Fibroblast of upper back skin (primary cell): ENCODE data around the gene ANAPC4.
"Not testable (repeated sequence)": the region's sequence is repeated elsewhere in the genome, so short reads cannot be mapped to it uniquely, and the experiment has no call there.

Experiments used
- DNase-seq: peaks from one replicate; pipeline ENCODE4 v3.0.0-alpha.2; 2013

The ANAPC4 gene

DNA sequence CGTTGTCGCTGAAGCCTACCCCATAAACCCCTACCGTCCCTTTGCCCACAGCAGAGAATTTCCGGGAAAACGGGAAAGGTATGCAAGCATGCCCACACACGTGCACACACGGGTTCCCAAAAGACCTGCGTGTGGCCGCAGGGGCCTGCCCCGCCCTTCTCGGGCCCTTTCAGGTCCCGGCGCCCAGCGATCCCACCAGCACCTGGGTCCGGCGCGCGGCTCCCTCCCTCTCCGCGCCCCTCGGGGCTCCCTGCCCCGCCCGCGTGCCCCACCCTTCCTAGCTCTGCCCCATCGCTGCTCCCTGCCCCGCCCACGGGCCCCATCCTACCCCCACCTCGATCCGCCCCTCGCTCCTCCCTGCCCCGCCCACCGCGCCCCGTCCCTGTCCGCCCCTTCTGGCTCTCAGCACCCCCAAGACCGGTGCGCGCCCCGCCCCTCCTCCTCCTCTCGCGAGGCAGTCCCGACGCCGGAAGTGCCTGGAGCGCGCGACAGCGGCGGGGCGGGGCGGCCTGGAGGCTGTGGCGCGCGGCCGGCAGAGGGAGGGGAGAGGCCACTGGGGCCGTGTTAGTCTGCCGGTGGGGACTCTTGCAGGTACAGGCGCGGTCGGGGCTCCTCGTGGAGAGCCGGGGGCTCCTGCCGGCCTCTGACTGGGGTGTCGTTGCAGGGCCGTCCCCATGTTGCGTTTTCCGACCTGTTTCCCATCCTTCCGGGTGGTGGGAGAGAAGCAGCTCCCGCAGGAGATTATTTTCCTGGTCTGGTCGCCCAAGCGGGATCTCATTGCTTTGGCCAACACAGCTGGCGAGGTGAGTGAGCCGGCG lies at the start of gene ANAPC4:
ANAPC4 (plus strand) TSS at position 510 of the 818 bp plus-strand sequence; CDS start at position 675, 165 bp downstream.
- peak; percentile 91 for DNase-seq

DNA sequence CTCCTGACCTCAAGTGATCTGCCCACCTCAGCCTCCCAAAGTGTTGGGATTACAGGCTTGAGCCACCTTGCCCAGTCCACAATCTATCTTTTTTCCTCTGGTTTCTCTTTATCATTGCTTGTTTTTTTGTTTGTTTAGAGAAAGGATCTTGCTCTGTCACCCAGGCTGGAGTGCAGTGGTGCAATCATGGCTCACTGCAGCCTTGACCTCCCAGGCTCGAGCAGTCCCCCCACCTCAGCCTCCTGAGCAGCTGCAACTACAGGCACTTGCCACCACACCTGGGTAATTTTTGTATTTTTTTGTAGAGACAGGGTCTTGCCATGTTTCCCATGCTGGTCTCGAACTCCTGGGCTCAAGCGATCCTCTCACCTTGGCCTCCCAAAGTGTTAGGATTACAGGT lies 48.6 kb upstream of the ANAPC4 start:
- not testable (repeated sequence) for DNase-seq

DNA sequence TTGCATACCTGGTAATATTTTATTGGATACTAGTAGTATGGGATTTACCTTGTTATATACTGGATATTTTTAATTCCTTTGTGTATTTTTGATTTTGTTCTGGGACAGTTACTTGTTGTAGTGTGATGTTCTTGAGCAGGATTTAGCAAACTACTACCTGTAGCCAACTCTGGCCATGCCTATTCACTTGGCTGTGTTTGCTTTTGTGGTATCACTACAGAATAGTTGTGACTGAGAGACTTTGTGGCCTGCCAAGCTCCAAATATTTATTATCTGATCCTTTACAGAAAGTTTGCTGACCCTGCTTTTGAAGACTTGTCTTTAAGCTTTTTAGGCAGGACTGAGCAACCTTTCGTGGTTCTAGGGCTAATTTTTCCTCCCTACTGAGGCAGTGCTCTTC lies 46.7 kb upstream of the ANAPC4 start:
- no peak for DNase-seq

DNA sequence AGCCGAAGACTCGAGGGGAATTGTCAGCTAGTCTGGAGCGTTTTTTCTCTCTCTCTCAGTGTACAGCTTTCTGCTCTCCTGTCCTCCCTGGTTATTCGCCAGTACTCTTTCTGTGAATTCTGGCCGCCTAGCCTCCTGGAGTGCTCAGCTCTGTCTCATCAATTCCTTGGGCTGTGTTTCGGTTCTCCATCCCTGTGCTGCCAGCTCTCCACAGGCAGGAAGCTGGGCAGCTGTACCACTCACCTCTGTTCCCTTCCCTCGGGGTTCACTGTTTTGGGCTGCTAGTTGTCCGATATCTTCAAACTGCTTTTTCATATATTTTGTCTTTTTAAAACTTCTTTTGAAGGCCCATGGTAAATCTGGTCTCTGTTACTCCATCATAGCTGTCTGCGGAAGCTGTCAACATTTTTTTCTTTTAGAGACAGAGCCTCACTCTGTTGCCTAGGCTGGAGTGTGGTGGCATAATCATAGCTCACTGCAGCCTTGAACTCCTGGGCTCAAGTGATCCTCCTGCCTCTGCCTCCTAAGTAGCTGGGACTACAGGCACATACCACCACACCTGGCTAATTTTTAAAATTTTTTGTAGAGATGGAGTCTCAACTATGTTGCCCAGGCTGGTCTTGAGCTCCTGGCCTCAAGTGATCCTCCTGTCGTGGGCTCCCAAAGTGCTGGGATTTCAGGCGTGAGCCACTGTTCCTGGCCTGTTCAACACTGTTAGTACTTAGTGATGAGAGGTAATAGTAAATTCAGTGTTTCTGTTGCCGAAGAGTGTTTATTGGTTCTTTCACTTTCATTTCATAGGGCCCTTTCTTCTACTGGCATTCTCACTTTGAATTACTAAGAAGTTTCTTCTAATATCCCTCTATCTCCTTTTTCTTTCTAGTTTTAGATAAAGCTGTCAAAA lies 45.9 kb upstream of the ANAPC4 start:
- DNase-seq = no peak

DNA sequence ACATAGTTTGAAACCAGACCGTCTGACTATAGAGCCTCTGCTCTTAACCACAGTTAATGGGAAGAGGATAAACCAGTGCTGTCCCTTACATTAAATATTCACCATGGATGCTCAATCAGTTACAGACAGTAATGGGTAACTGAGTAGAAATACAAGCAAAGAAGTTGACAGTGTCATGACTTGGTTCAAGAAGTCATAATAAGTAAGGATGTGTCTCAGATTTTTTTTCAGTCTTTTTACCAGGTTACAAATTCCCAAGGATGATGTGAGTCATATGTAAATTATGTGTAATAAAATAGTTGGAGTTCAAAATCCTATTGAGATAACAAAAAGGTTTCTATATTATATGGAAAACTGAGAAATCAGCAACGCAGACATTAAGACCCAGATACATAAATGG lies 33.4 kb upstream of the ANAPC4 start:
- no peak for DNase-seq

DNA sequence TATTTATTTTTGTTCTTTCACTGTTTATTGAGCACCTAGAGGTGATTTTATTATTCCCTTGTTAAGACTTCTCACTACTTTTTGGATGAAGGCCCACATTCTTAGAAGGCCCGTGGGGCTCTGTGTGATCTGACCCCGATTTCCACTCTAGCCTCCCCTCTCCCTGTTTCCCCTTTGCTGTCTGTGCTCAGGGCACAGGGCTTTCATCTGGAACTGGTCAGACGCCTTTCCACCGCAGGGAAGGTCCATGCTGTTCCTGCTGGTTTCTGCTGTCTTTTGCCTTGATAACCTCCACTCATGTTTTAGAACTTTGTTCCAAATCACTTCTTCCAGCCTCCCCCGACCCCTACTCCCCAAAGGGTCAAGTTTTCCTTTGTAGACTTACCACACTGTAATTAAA lies 31.3 kb upstream of the ANAPC4 start:
- DNase-seq = peak; percentile 46

DNA sequence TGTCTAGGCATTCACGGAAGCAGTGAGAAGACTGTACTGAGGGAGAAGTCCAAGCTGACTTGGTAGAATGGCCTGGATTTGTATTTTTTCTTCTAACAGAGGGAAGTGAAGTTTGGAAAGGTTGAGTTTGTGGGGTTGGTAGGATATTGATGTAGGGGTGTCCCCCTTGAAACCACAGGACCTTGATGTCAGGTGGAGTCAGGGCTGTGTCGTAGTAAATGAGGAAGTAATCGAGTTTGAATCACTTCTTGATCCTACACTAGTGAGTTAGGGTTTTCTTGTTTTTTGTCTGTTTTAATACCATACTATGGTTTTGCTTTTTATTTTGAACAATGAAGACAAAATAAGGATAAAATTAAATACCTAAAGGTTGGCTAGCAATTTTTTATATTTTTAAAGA lies 30.1 kb upstream of the ANAPC4 start:
- no peak for DNase-seq

DNA sequence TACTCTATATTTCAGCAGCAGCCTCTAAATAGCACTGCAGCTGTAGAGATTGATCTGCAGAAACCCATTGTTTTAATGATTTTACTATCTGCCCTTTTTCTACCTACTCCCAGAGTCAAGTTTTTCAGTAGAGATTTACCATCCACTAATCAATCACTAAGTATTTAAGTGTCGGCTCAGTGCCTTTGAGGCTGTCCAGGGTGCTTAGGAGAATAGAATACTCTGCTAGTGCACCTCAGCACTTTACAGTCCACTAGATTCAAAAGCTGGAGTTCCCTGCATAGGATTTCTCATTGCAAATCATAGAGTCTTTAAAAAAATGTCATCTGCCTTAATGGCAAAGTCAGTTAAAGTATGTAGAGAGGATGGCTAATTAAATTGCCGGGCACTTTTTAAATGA lies 29.6 kb upstream of the ANAPC4 start:
- DNase-seq = no peak

GRCh38 chr4:25347971-25348370 lies 29.1 kb upstream of the ANAPC4 start:
- no peak for DNase-seq

- peak; percentile 21 for DNase-seq
Observed at GRCh38 chr4:25350561-25350960, 26.5 kb upstream of the ANAPC4 start.

GRCh38 chr4:25351777-25352416 lies 25.2 kb upstream of the ANAPC4 start:
- DNase-seq = peak; percentile 70

- no peak for DNase-seq
Observed at GRCh38 chr4:25356068-25356467, 21.0 kb upstream of the ANAPC4 start.

- DNase-seq = no peak
Observed at GRCh38 chr4:25358515-25359275, 18.4 kb upstream of the ANAPC4 start.

GRCh38 chr4:25361253-25361652 lies 15.8 kb upstream of the ANAPC4 start:
- DNase-seq = no peak

GRCh38 chr4:25367004-25367621 lies 9.9 kb upstream of the ANAPC4 start:
- peak; percentile 48 for DNase-seq

GRCh38 chr4:25367877-25368276 lies 9.2 kb upstream of the ANAPC4 start:
- no peak for DNase-seq

DNA sequence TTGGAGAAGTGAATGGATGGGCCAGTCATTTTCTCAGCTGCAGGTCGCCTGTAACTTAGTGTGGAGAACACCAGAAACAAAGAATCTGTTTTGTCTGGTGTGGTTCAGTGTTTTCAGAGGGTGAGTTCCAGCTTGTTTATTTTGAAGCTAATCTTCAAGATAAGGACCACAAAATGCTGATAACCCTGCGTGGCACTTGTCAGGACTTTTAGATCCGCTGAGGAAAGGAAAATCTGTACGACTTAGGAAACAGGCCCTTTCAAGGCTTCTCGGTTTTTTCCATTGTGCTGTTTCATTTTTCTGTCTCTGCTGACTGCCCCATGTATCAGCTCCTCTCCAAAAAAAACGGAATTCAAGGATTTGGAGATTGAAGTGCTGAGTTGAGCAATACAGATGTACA lies 8.7 kb upstream of the ANAPC4 start:
- no peak for DNase-seq

DNA sequence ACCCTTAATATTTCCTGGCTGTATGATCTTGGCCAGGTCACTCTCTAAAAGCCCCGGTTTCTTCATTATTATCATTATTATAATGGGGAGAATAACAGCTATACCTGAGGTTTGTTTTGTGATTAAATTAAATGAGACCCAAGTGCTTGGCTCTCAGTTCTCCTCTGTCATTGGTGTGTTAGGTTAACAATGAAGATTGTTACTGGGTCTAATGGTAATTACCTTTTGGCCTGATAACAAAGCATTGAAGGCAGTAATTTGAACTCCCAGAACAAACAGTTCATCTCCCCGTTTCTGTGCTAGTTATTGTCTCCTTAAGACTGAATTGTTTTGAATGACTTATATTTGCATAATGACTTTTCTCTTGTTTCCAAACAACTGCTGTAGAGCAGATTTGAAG lies 6.8 kb upstream of the ANAPC4 start:
- no peak for DNase-seq

GRCh38 chr4:25372549-25372948 lies 4.5 kb upstream of the ANAPC4 start:
- not testable (repeated sequence) for DNase-seq

DNA sequence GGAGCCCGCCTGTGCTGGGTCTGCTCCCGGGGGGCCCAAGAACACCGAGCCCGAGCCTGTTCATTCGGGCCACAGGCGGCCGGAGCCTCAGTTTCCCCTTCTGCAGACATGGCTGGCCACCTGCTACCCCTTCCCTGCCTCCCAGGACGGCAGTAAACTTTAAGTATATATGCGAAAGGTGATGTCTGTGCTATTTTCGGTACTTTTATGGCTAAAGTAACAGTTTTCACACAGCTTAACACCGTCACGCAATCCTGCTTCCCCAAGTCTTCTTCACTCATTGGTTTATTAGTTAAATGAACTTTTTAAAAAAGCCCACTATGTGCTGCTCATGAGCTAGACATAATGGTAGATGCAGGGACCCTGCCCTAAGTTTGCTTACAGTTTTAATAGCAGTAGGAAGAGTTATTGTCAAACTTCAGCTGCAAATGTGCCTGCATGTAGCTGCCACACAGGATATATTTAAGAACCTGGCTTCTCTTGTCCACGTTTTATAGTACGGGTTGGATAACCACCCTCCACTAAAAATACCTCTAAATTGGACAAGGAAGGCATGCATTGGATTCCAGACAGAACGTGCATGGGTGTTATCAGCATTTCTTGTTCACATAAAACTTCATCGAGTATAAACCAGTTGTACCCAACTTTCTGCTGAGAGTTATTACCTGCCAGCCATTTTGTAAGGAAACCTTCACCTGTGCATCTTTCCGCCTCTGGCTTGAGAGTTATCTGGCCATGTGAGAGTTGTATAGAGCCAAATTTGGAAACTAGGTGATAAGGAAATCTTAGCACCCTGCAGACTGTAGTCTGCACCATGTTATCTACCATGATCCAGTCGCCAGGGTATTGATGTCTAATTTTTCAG lies 741 bp downstream of the ANAPC4 start:
- DNase-seq = no peak

GRCh38 chr4:25378437-25378743 lies 1.3 kb downstream of the ANAPC4 start:
- no peak for DNase-seq
